Thoracic aorta (tissue), 2 donors: ENCODE data around the gene NPC1. TPM values are rescaled to one million over a fixed set of nuclear protein-coding genes. Genes with fewer than 3 reads are reported as not detected.
"Not testable (repeated sequence)": the region's sequence is repeated elsewhere in the genome, so short reads cannot be mapped to it uniquely, and the experiment has no call there.

Experiments
- ATAC-seq: fragments of 150-250 bp; one replicate; pipeline ENCODE4 v1.8.0; 2017; ENCODE audit warnings: low read depth; ENCODE audit not compliant: insufficient number of reproducible peaks, low FRiP score
- DNase-seq: peaks from one replicate; pipeline ENCODE4 v3.0.0-alpha.2; 2020; ENCODE audit warnings: low spot score
- H3K27ac ChIP-seq, 2 donors: fragments of 200-600 bp; sonication (generic); 1 replicate in 1 of 2; 2 replicates in 1 of 2; pipeline ENCODE4 v1.5.1; 2016; ENCODE audit warnings: mild to moderate bottlenecking in 2 of 2, moderate library complexity in 2 of 2
- H3K27me3 ChIP-seq: fragments of 200-600 bp; sonication (generic); replicated peaks from 2 replicates; pipeline ENCODE4 v1.6.0; 2016; ENCODE audit warnings: mild to moderate bottlenecking; ENCODE audit not compliant: insufficient read depth
- H3K36me3 ChIP-seq: fragments of 200-600 bp; sonication (generic); one replicate; pipeline ENCODE4 v1.5.1; 2016
- H3K4me1 ChIP-seq, 2 donors: fragments of 200-600 bp; sonication (generic); 1 replicate in 1 of 2; 2 replicates in 1 of 2; pipeline versions ENCODE4 v1.5.1 to v1.6.0; 2016; ENCODE audit warnings: low read depth in 2 of 2, mild to moderate bottlenecking in 1 of 2; ENCODE audit not compliant: control insufficient read depth in 1 of 2
- H3K4me3 ChIP-seq: fragments of 200-600 bp; sonication (generic); 2 replicates; pipeline ENCODE4 v1.5.1; 2016; ENCODE audit warnings: mild to moderate bottlenecking
- H3K9me3 ChIP-seq: fragments of 200-600 bp; sonication (generic); 2 replicates; pipeline ENCODE4 v1.5.1; 2016
- CTCF ChIP-seq: fragments of 200-600 bp; sonication (generic); IDR thresholded peaks from one replicate; pipeline ENCODE4 v1.5.1; 2019; ENCODE audit warnings: antibody characterized with exemption
- total RNA-seq, 2 donors: library from RNA; depleted of rRNA; stranded (reverse); fragments of >200 nt; gene quantifications; one replicate each; pipeline versions ENCODE4 v1.1.0 to v1.2.3, GENCODE V29; 2016

The NPC1 gene
- total RNA-seq, 2 donors from 2014 or later, result 85.6 to 96.7 TPM

GRCh38 chr18:23583071-23583865 lies 3.0 kb downstream of the NPC1 start:
- H3K27me3 ChIP-seq, result no peaks in the 10 kb centered on the region
- H3K27ac ChIP-seq, result no peak overlapping the region
- TF ChIP-seq CTCF, result no peak
- no peaks in the 10 kb centered on the region for H3K9me3 ChIP-seq
- no peak overlapping the region for H3K4me3 ChIP-seq
- H3K4me1 ChIP-seq, result peaks cover 24 to 59% of the 10 kb centered on the region in 2 donors
- ATAC-seq (no peak), DNase-seq (no peak)
- H3K36me3 ChIP-seq, result no peaks in the 10 kb centered on the region

- H3K27ac ChIP-seq, result no peak overlapping the region
- no peak for TF ChIP-seq CTCF
- H3K27me3 ChIP-seq, result no peaks in the 10 kb centered on the region
- no peak for DNase-seq
- H3K4me3 ChIP-seq, result no peak overlapping the region
- no peak for ATAC-seq
- no peaks in the 10 kb centered on the region for H3K9me3 ChIP-seq
- H3K36me3 ChIP-seq, result peaks cover 4% of the 10 kb centered on the region
- peaks cover 24 to 54% of the 10 kb centered on the region in 2 donors for H3K4me1 ChIP-seq
Observed at GRCh38 chr18:23580677-23581367, 5.5 kb downstream of the NPC1 start.

- Histone ChIP-seq H3K36me3 (peaks cover 9% of the 10 kb centered on the region), H3K9me3 (no peaks in the 10 kb centered on the region), H3K27me3 (no peaks in the 10 kb centered on the region), H3K27ac (no peak overlapping the region), H3K4me3 (no peak overlapping the region), H3K4me1 (peaks cover 21 to 51% of the 10 kb centered on the region in 2 donors)
- no peak for DNase-seq
- ATAC-seq, result no peak
- no peak for TF ChIP-seq CTCF
Observed at GRCh38 chr18:23578891-23579653, 7.2 kb downstream of the NPC1 start.

GRCh38 chr18:23578067-23578701 lies 8.1 kb downstream of the NPC1 start:
- no peak for DNase-seq
- peaks cover 19 to 43% of the 10 kb centered on the region in 2 donors for H3K4me1 ChIP-seq
- TF ChIP-seq CTCF, result no peak
- H3K9me3 ChIP-seq, result no peaks in the 10 kb centered on the region
- H3K36me3 ChIP-seq, result peaks cover 9% of the 10 kb centered on the region
- ATAC-seq, result no peak
- no peaks in the 10 kb centered on the region for H3K27me3 ChIP-seq
- no peak overlapping the region for H3K27ac ChIP-seq
- H3K4me3 ChIP-seq, result no peak overlapping the region

- Histone ChIP-seq H3K36me3 (peaks cover 15% of the 10 kb centered on the region), H3K4me1 (peaks cover 18 to 38% of the 10 kb centered on the region in 2 donors)
- DNase-seq, H3K9me3 ChIP-seq, H3K27me3 ChIP-seq, H3K4me3 ChIP-seq, ATAC-seq, H3K27ac ChIP-seq: not testable (repeated sequence)
Observed at GRCh38 chr18:23577521-23577920, 8.8 kb downstream of the NPC1 start.
